Osteoblast (primary cell): ENCODE data around the gene PARD3B. TPM values are rescaled to one million over a fixed set of nuclear protein-coding genes. Genes with fewer than 3 reads are reported as not detected.
"Not testable (repeated sequence)": the region's sequence is repeated elsewhere in the genome, so short reads cannot be mapped to it uniquely, and the experiment has no call there.

Experiments
- DNase-seq: peaks from one replicate; pipeline ENCODE4 v3.0.0; 2011; ENCODE audit warnings: low spot score, mixed read lengths; ENCODE audit not compliant: insufficient read length; ENCODE audit errors: missing footprints
- H2AFZ ChIP-seq: 2 replicates; pipeline ENCODE4 v1.6.0; 2011; ENCODE audit warnings: mild to moderate bottlenecking, low read length
- H3K27ac ChIP-seq: 2 replicates; pipeline ENCODE4 v1.5.1; 2011; ENCODE audit warnings: mild to moderate bottlenecking, low read depth, low read length, moderate library complexity
- H3K27me3 ChIP-seq: 2 replicates; pipeline ENCODE4 v1.6.0; 2012; ENCODE audit warnings: mild to moderate bottlenecking, control low read depth, inconsistent platforms, low read length, moderate library complexity; ENCODE audit not compliant: insufficient read depth
- H3K36me3 ChIP-seq: 2 replicates; pipeline ENCODE4 v1.5.1; 2011; ENCODE audit warnings: mild to moderate bottlenecking, low read length, control low read depth, moderate library complexity; ENCODE audit not compliant: insufficient read depth
- H3K4me1 ChIP-seq: 2 replicates; pipeline ENCODE4 v1.5.1; 2011; ENCODE audit warnings: mild to moderate bottlenecking, low read length, control low read depth, moderate library complexity; ENCODE audit not compliant: insufficient read depth
- H3K4me2 ChIP-seq: 2 replicates; pipeline ENCODE4 v1.6.0; 2011; ENCODE audit warnings: mild to moderate bottlenecking, low read length; ENCODE audit not compliant: insufficient read depth
- H3K4me3 ChIP-seq: fragments of 200-600 bp; sonication (generic); 3 replicates; pipeline ENCODE4 v1.5.1; 2012; ENCODE audit warnings: mild to moderate bottlenecking, low read length, inconsistent platforms; ENCODE audit not compliant: insufficient read depth
- H3K79me2 ChIP-seq: 2 replicates; pipeline ENCODE4 v1.6.0; 2012; ENCODE audit warnings: mild to moderate bottlenecking, low read length, control low read depth, inconsistent platforms; ENCODE audit not compliant: insufficient read depth
- H3K9me3 ChIP-seq: 2 replicates; pipeline ENCODE4 v1.5.1; 2011; ENCODE audit warnings: low read depth, low read length, control low read depth
- H4K20me1 ChIP-seq: 2 replicates; pipeline ENCODE4 v1.6.0; 2012; ENCODE audit warnings: mild to moderate bottlenecking, low read length, control low read depth; ENCODE audit not compliant: insufficient read depth
- CTCF ChIP-seq: IDR thresholded peaks from 2 replicates; pipeline ENCODE4 v1.5.1; 2011; ENCODE audit warnings: mild to moderate bottlenecking, low read depth, low read length, moderate library complexity; ENCODE audit errors: extremely low read depth
- total RNA-seq: library from RNA; depleted of rRNA; stranded (reverse); fragments of >200 nt; gene quantifications from 2 replicates; pipeline ENCODE4 v1.2.3, GENCODE V29; 2012

PARD3B gene
- total RNA-seq, 1 donor: 22.4 TPM

- Histone ChIP-seq H2AFZ (peak overlapping the region; percentile 43), H3K79me2 (peaks cover 51% of the 10 kb centered on the region)
Measured at GRCh38 chr2:204550751-204551511, 5.7 kb downstream of the PARD3B start.

GRCh38 chr2:204551512-204551863 is 6.2 kb downstream of the PARD3B start:
- H3K27ac ChIP-seq: peak overlapping the region; percentile 64
- no peak for DNase-seq

More at GRCh38 chr2:204550751-204551511, 5.7 kb downstream of the PARD3B start:
- Histone ChIP-seq H3K36me3 (no peaks in the 10 kb centered on the region), H3K27me3 (no peaks in the 10 kb centered on the region), H3K4me1 (peaks cover 22% of the 10 kb centered on the region), H3K4me3 (no peak overlapping the region), H3K27ac (peak overlapping the region; percentile 64), H4K20me1 (no peaks in the 10 kb centered on the region), H3K9me3 (no peaks in the 10 kb centered on the region), H3K4me2 (peak overlapping the region; percentile 47)
- no peak for DNase-seq
- TF ChIP-seq CTCF: no peak

GRCh38 chr2:204557604-204558003 is 12.3 kb downstream of the PARD3B start:
- Histone ChIP-seq H3K27ac (no peak overlapping the region), H3K36me3 (no peaks in the 10 kb centered on the region), H3K4me3 (no peak overlapping the region), H3K4me2 (no peak overlapping the region), H3K79me2 (peaks cover 22% of the 10 kb centered on the region), H4K20me1 (no peaks in the 10 kb centered on the region), H3K4me1 (peaks cover 8% of the 10 kb centered on the region), H2AFZ (no peak overlapping the region), H3K27me3 (no peaks in the 10 kb centered on the region), H3K9me3 (no peaks in the 10 kb centered on the region)
- TF ChIP-seq CTCF: no peak
- DNase-seq: no peak

More at GRCh38 chr2:204551512-204551863, 6.2 kb downstream of the PARD3B start:
- Histone ChIP-seq H3K27me3 (no peaks in the 10 kb centered on the region), H3K9me3 (no peaks in the 10 kb centered on the region), H3K4me2 (peak overlapping the region; percentile 47), H3K4me3 (no peak overlapping the region), H3K36me3 (no peaks in the 10 kb centered on the region), H2AFZ (peak overlapping the region; percentile 41), H4K20me1 (no peaks in the 10 kb centered on the region), H3K79me2 (peaks cover 46% of the 10 kb centered on the region), H3K4me1 (peaks cover 18% of the 10 kb centered on the region)
- no peak for TF ChIP-seq CTCF

- not testable (repeated sequence) for H3K4me2 ChIP-seq, H2AFZ ChIP-seq, H4K20me1 ChIP-seq, DNase-seq, H3K4me1 ChIP-seq, H3K9me3 ChIP-seq, H3K27ac ChIP-seq, H3K27me3 ChIP-seq, H3K4me3 ChIP-seq, H3K36me3 ChIP-seq
- H3K79me2 ChIP-seq: peaks cover 13% of the 10 kb centered on the region
Measured at GRCh38 chr2:204559358-204559757, 14.1 kb downstream of the PARD3B start.
